WTC11 (cell line): Measurements from ENCODE around the gene TRMT44. TPM values are rescaled to one million over a fixed set of nuclear protein-coding genes. Genes with fewer than 3 reads are reported as not detected.
A peak's percentile ranks its signal among the peaks of the same experiment; 100 is the strongest.

Source experiments
- ATAC-seq: fragments of 200-7000 bp; cut with Tn5 transposase; 2 replicates; pipeline ENCODE4 v1.10.0; 2021; ENCODE audit warnings: mild to moderate bottlenecking, moderate library complexity
- CTCF ChIA-PET: fragments of 300-600 bp; sonication (Branson Sonifier 250); formaldehyde crosslinking; loops from one replicate; lab custom pipeline; 2021; ENCODE audit warnings: antibody characterized with exemption; lab: Charles Lee
- POLR2A ChIA-PET: fragments of 350-600 bp; sonication (Branson Sonifier 250); formaldehyde crosslinking; loops from one replicate; lab custom pipeline; 2021; ENCODE audit warnings: antibody characterized with exemption; lab: Charles Lee
- DNase-seq: peaks from one replicate; pipeline ENCODE4 v3.0.0; 2021; ENCODE audit warnings: low spot score
- H3K27ac Mint-ChIP-seq: 2 replicates; pipeline ENCODE4 v1.8.0; 2021; ENCODE audit warnings: mixed read lengths
- H3K27me3 Mint-ChIP-seq: 2 replicates; pipeline ENCODE4 v1.8.0; 2021; ENCODE audit warnings: low read depth, mild to moderate bottlenecking, moderate library complexity, mixed read lengths
- H3K36me3 Mint-ChIP-seq: 2 replicates; pipeline ENCODE4 v1.8.0; 2021; ENCODE audit warnings: mixed read lengths
- H3K4me1 Mint-ChIP-seq: 2 replicates; pipeline ENCODE4 v1.8.0; 2022; ENCODE audit warnings: mixed read lengths
- H3K4me3 Mint-ChIP-seq: 2 replicates; pipeline ENCODE4 v1.8.0; 2021; ENCODE audit warnings: mild to moderate bottlenecking, moderate library complexity, mixed read lengths
- H3K9me3 Mint-ChIP-seq: 2 replicates; pipeline ENCODE4 v1.8.0; 2021; ENCODE audit warnings: mixed read lengths
- ATF1 ChIP-seq: sonication (generic); formaldehyde crosslinking; IDR thresholded peaks from 2 replicates; pipeline ENCODE4 v1.8.1; 2023; ENCODE audit warnings: mild to moderate bottlenecking, moderate library complexity, missing genetic modification reagents
- EMX1 ChIP-seq: fragments of 250-450 bp; sonication (Bioruptor Pico); IDR thresholded peaks from 2 replicates; pipeline ENCODE4 v1.8.0; 2021; ENCODE audit warnings: mild to moderate bottlenecking
- FOXJ3 ChIP-seq: sonication (generic); formaldehyde crosslinking; IDR thresholded peaks from 2 replicates; pipeline ENCODE4 v1.9.0; 2021; ENCODE audit warnings: missing genetic modification reagents, mild to moderate bottlenecking, borderline replicate concordance
- NR2C2 ChIP-seq: sonication (generic); formaldehyde crosslinking; IDR thresholded peaks from 2 replicates; pipeline ENCODE4 v1.8.0; 2022; ENCODE audit warnings: mild to moderate bottlenecking, missing genetic modification reagents
- OVOL2 ChIP-seq: fragments of 250-450 bp; sonication (Bioruptor Pico); IDR thresholded peaks from 2 replicates; pipeline ENCODE4 v1.9.0; 2021; ENCODE audit warnings: mild to moderate bottlenecking, borderline replicate concordance
- ZNF219 ChIP-seq: sonication (generic); formaldehyde crosslinking; IDR thresholded peaks from 2 replicates; pipeline ENCODE4 v1.8.0; 2023; ENCODE audit warnings: missing genetic modification reagents, mild to moderate bottlenecking, borderline replicate concordance
- total RNA-seq: library from RNA; stranded (reverse); gene quantifications from 3 replicates; pipeline ENCODE4 v1.2.3, GENCODE V29; 2021
- TF ChIP-seq, protein P1 (sequence below): sonication (generic); formaldehyde crosslinking; conservative IDR thresholded peaks from 2 replicates; pipeline ENCODE4 v1.8.1; 2023; ENCODE audit warnings: mild to moderate bottlenecking, low read depth, missing genetic modification reagents, moderate library complexity
- TF ChIP-seq, protein P2 (sequence below): sonication (generic); formaldehyde crosslinking; IDR thresholded peaks from 2 replicates; pipeline ENCODE4 v1.8.0; 2022; ENCODE audit warnings: mild to moderate bottlenecking, missing genetic modification reagents
- TF ChIP-seq, protein P3 (sequence below): sonication (generic); formaldehyde crosslinking; IDR thresholded peaks from 2 replicates; pipeline ENCODE4 v1.8.0; 2022; ENCODE audit warnings: mild to moderate bottlenecking, missing genetic modification reagents
- TF ChIP-seq, protein P4 (sequence below): sonication (generic); formaldehyde crosslinking; IDR thresholded peaks from 2 replicates; pipeline ENCODE4 v1.8.0; 2022; ENCODE audit warnings: mild to moderate bottlenecking, missing genetic modification reagents
- TF ChIP-seq, protein P5 (sequence below): fragments of 250-450 bp; sonication (Bioruptor Pico); IDR thresholded peaks from 2 replicates; pipeline ENCODE4 v1.9.0; 2021; ENCODE audit warnings: moderate library complexity, mild to moderate bottlenecking, inconsistent platforms, borderline replicate concordance
- TF ChIP-seq, protein P6 (sequence below): sonication (generic); formaldehyde crosslinking; IDR thresholded peaks from 2 replicates; pipeline ENCODE4 v1.8.0; 2023; ENCODE audit warnings: missing genetic modification reagents, mild to moderate bottlenecking, borderline replicate concordance
- TF ChIP-seq, protein P7 (sequence below): sonication (generic); formaldehyde crosslinking; IDR thresholded peaks from 2 replicates; pipeline ENCODE4 v1.8.1; 2022; ENCODE audit warnings: mild to moderate bottlenecking, moderate library complexity, missing genetic modification reagents
- TF ChIP-seq, protein P8 (sequence below): sonication (generic); formaldehyde crosslinking; conservative IDR thresholded peaks from 2 replicates; pipeline ENCODE4 v1.8.1; 2022; ENCODE audit warnings: mild to moderate bottlenecking, missing genetic modification reagents

The TRMT44 gene
- total RNA-seq, 1 experiment from 2014 or later = 28.4 TPM

DNA sequence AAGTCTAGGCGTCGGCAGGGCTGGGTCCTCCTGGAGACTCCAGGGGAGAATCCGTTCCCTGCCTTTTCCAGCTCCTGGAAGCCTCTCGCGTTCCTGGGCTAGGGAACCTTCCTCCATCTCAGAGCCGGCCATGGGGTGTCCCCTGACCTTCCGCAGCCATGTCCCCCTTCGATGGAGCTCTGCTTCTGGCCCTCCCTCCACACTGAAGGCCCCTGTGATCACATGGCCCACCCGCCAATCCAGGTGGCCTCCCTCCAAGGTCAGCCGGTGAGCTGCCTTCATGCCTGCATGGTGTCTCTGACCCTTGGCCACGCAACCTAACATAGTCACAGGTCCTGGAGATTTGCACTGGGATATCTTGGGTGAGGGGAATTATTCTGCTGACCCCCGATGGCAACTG, 69.6 kb downstream of the TRMT44 start (continued):
- TF ChIP-seq, protein P1, sequence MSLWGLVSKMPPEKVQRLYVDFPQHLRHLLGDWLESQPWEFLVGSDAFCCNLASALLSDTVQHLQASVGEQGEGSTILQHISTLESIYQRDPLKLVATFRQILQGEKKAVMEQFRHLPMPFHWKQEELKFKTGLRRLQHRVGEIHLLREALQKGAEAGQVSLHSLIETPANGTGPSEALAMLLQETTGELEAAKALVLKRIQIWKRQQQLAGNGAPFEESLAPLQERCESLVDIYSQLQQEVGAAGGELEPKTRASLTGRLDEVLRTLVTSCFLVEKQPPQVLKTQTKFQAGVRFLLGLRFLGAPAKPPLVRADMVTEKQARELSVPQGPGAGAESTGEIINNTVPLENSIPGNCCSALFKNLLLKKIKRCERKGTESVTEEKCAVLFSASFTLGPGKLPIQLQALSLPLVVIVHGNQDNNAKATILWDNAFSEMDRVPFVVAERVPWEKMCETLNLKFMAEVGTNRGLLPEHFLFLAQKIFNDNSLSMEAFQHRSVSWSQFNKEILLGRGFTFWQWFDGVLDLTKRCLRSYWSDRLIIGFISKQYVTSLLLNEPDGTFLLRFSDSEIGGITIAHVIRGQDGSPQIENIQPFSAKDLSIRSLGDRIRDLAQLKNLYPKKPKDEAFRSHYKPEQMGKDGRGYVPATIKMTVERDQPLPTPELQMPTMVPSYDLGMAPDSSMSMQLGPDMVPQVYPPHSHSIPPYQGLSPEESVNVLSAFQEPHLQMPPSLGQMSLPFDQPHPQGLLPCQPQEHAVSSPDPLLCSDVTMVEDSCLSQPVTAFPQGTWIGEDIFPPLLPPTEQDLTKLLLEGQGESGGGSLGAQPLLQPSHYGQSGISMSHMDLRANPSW (CRISPR knock-in tag) = no peak
- TF ChIP-seq, protein P2, sequence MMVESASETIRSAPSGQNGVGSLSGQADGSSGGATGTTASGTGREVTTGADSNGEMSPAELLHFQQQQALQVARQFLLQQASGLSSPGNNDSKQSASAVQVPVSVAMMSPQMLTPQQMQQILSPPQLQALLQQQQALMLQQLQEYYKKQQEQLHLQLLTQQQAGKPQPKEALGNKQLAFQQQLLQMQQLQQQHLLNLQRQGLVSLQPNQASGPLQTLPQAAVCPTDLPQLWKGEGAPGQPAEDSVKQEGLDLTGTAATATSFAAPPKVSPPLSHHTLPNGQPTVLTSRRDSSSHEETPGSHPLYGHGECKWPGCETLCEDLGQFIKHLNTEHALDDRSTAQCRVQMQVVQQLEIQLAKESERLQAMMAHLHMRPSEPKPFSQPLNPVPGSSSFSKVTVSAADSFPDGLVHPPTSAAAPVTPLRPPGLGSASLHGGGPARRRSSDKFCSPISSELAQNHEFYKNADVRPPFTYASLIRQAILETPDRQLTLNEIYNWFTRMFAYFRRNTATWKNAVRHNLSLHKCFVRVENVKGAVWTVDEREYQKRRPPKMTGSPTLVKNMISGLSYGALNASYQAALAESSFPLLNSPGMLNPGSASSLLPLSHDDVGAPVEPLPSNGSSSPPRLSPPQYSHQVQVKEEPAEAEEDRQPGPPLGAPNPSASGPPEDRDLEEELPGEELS (CRISPR knock-in tag) = no peak
- TF ChIP-seq, protein P3, sequence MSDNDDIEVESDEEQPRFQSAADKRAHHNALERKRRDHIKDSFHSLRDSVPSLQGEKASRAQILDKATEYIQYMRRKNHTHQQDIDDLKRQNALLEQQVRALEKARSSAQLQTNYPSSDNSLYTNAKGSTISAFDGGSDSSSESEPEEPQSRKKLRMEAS (CRISPR knock-in tag) = no peak
- TF ChIP-seq EMX1 (CRISPR knock-in tag) (no peak), NR2C2 (no peak), OVOL2 (CRISPR knock-in tag) (no peak), ZNF219 (CRISPR knock-in tag) (no peak), FOXJ3 (CRISPR knock-in tag) (no peak)
- TF ChIP-seq, protein P4, sequence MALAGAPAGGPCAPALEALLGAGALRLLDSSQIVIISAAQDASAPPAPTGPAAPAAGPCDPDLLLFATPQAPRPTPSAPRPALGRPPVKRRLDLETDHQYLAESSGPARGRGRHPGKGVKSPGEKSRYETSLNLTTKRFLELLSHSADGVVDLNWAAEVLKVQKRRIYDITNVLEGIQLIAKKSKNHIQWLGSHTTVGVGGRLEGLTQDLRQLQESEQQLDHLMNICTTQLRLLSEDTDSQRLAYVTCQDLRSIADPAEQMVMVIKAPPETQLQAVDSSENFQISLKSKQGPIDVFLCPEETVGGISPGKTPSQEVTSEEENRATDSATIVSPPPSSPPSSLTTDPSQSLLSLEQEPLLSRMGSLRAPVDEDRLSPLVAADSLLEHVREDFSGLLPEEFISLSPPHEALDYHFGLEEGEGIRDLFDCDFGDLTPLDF = no peak
- TF ChIP-seq, protein P5, sequence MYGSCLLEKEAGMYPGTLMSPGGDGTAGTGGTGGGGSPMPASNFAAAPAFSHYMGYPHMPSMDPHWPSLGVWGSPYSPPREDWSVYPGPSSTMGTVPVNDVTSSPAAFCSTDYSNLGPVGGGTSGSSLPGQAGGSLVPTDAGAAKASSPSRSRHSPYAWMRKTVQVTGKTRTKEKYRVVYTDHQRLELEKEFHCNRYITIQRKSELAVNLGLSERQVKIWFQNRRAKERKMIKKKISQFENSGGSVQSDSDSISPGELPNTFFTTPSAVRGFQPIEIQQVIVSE (CRISPR knock-in tag) = no peak

DNA sequence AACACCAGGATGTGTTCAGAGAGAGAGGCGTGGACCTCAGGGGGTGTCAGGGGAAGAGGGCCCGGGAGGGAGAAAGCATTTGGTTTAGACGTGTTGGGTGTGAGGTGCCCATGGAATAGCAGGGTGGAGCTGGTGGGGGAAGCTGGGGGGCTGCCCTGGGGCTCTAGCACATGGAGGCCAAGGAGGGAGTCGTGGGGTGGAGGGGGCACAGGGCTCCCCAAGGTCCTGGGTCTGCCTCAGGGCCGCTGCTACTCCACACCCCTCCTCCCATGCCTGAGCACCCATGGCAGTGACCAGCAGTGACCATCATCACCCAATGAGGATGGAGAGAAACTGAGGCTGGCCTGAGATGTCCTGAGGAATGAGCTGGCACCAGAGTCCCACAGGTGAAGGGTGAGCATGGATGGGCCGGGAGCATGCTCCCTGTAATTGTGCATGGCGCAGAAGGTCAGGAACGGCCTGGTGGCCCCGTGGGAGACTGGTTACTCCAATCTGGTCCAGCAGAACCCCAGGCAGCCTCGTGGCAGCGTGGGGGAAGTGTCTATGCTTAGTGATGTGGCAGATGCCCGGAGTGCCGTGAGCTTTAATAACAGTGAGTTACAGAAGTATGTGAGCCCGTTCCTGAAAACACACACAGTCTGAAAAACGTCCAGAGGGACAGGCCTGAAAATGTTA, 70.2 kb downstream of the TRMT44 start:
- no peak for TF ChIP-seq ATF1 (CRISPR knock-in tag)
- TF ChIP-seq, protein P6, sequence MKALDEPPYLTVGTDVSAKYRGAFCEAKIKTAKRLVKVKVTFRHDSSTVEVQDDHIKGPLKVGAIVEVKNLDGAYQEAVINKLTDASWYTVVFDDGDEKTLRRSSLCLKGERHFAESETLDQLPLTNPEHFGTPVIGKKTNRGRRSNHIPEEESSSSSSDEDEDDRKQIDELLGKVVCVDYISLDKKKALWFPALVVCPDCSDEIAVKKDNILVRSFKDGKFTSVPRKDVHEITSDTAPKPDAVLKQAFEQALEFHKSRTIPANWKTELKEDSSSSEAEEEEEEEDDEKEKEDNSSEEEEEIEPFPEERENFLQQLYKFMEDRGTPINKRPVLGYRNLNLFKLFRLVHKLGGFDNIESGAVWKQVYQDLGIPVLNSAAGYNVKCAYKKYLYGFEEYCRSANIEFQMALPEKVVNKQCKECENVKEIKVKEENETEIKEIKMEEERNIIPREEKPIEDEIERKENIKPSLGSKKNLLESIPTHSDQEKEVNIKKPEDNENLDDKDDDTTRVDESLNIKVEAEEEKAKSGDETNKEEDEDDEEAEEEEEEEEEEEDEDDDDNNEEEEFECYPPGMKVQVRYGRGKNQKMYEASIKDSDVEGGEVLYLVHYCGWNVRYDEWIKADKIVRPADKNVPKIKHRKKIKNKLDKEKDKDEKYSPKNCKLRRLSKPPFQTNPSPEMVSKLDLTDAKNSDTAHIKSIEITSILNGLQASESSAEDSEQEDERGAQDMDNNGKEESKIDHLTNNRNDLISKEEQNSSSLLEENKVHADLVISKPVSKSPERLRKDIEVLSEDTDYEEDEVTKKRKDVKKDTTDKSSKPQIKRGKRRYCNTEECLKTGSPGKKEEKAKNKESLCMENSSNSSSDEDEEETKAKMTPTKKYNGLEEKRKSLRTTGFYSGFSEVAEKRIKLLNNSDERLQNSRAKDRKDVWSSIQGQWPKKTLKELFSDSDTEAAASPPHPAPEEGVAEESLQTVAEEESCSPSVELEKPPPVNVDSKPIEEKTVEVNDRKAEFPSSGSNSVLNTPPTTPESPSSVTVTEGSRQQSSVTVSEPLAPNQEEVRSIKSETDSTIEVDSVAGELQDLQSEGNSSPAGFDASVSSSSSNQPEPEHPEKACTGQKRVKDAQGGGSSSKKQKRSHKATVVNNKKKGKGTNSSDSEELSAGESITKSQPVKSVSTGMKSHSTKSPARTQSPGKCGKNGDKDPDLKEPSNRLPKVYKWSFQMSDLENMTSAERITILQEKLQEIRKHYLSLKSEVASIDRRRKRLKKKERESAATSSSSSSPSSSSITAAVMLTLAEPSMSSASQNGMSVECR (CRISPR knock-in tag) = no peak
- TF ChIP-seq, protein P7, sequence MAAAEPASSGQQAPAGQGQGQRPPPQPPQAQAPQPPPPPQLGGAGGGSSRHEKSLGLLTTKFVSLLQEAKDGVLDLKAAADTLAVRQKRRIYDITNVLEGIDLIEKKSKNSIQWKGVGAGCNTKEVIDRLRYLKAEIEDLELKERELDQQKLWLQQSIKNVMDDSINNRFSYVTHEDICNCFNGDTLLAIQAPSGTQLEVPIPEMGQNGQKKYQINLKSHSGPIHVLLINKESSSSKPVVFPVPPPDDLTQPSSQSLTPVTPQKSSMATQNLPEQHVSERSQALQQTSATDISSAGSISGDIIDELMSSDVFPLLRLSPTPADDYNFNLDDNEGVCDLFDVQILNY (CRISPR knock-in tag) = no peak
- TF ChIP-seq, protein P8, sequence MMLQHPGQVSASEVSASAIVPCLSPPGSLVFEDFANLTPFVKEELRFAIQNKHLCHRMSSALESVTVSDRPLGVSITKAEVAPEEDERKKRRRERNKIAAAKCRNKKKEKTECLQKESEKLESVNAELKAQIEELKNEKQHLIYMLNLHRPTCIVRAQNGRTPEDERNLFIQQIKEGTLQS (CRISPR knock-in tag) = no peak
- Mint-ChIP-seq H3K4me1 (peaks cover 17% of the 10 kb centered on the region), H3K27ac (peak overlapping the region; percentile 57; the same call in 1 of the 2 replicates), H3K4me3 (no peak overlapping the region), H3K27me3 (no peaks in the 10 kb centered on the region), H3K9me3 (peaks cover 20% of the 10 kb centered on the region), H3K36me3 (peaks cover 20% of the 10 kb centered on the region)
- POLR2A ChIA-PET = no interaction called here
- ATAC-seq (no peak), DNase-seq (no peak)
- CTCF ChIA-PET = no interaction called here
